Measurements from ENCODE around the gene MIDN.

MIDN gene

GRCh38 chr19:1288833-1289685 lies 40.7 kb downstream of the MIDN start:
- TF ChIP-seq CTCF (IDR thresholded peaks at IDR 0.05; ENCODE audit: low read depth, low read length, missing control alignments): no peak
- no peak overlapping the region for H3K4me3 ChIP-seq (ENCODE audit: low read depth, low read length)
- DNase-seq (ENCODE audit: low read depth): no peak

- H3K4me3 ChIP-seq (ENCODE audit: low read depth, low read length): no peak overlapping the region
- TF ChIP-seq CTCF (IDR thresholded peaks at IDR 0.05; ENCODE audit: low read depth, low read length, missing control alignments): no peak
- DNase-seq (ENCODE audit: low read depth): no peak
Measured at GRCh38 chr19:1289686-1290025, 41.3 kb downstream of the MIDN start.

GRCh38 chr19:1290196-1290702 lies 41.9 kb downstream of the MIDN start:
- TF ChIP-seq CTCF (IDR thresholded peaks at IDR 0.05; ENCODE audit: low read depth, low read length, missing control alignments): no peak
- no peak for DNase-seq (ENCODE audit: low read depth)
- no peak overlapping the region for H3K4me3 ChIP-seq (ENCODE audit: low read depth, low read length)

- DNase-seq (ENCODE audit: low read depth): no peak
- no peak for TF ChIP-seq CTCF (IDR thresholded peaks at IDR 0.05; ENCODE audit: low read depth, low read length, missing control alignments)
- H3K4me3 ChIP-seq (ENCODE audit: low read depth, low read length): no peak overlapping the region
Measured at GRCh38 chr19:1290703-1291651, 42.6 kb downstream of the MIDN start.

- no peak for DNase-seq (ENCODE audit: low read depth)
- H3K4me3 ChIP-seq (ENCODE audit: low read depth, low read length): no peak overlapping the region; the same call in 1 of the 2 replicates
- TF ChIP-seq CTCF (IDR thresholded peaks at IDR 0.05; ENCODE audit: low read depth, low read length, missing control alignments): no peak
Measured at GRCh38 chr19:1291761-1292418, 43.5 kb downstream of the MIDN start.

- DNase-seq (ENCODE audit: low read depth): no peak
- no peak overlapping the region for H3K4me3 ChIP-seq (ENCODE audit: low read depth, low read length)
- TF ChIP-seq CTCF (IDR thresholded peaks at IDR 0.05; ENCODE audit: low read depth, low read length, missing control alignments): no peak
Measured at GRCh38 chr19:1292419-1293151, 44.2 kb downstream of the MIDN start.
